GM18909 (cell line): ENCODE data around the gene CS.
A peak's percentile ranks its signal among the peaks of the same experiment; 100 is the strongest.
"Not testable (repeated sequence)": the region's sequence is repeated elsewhere in the genome, so short reads cannot be mapped to it uniquely, and the experiment has no call there.

ENCODE experiments used
- ATAC-seq: cut with Tn5 transposase; IDR thresholded peaks from one replicate; pipeline ENCODE4 v1.9.1; 2021; ENCODE audit warnings: mild to moderate bottlenecking; ENCODE audit not compliant: unreplicated experiment, poor library complexity

Gene CS

GRCh38 chr12:56299853-56300643 is at the start of gene CS:
CS (minus strand) TSS chr12:56300330; CDS start chr12:56300201, 129 bp downstream.
- ATAC-seq, result peak; percentile 89

DNA sequence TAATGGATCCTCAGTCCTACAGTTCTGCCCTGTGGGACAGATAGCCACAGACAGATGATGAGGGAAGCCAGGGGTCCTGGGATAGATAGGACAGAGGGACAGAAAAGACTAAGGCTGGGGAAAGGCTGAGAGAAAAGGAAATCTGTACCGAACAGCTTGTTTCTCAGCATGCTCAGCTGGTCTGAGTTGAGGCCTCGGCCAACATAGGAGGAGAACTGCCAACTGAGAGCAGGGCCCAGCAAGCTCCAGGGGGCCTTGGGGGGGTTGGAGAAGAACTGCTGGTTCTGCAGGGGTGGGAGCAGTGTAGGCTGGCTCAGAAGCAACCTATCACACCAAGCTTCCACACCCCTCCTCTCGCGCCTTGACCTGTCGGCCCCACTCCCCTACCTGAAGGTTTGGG is 48.6 kb upstream of the CS start:
- ATAC-seq, result no peak

DNA sequence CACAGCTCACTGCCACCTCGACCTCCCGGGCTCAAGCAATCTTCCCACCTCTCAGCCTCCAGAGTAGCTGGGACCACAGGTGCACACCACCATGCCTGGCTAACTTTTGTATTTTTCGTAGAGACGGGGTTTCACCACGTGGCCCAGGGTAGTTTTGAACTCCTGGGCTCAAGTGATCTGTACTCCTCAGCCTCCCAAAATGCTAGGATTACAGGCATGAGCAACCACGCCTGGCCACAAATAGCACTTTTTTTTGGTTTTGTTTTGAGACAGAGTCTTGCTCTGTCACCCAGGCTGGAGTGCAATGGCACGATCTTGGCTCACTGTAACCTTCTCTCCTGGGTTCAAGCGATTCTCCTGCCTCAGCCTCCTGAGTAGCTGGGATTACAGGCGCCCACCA is 47.1 kb upstream of the CS start:
- ATAC-seq, result not testable (repeated sequence)

DNA sequence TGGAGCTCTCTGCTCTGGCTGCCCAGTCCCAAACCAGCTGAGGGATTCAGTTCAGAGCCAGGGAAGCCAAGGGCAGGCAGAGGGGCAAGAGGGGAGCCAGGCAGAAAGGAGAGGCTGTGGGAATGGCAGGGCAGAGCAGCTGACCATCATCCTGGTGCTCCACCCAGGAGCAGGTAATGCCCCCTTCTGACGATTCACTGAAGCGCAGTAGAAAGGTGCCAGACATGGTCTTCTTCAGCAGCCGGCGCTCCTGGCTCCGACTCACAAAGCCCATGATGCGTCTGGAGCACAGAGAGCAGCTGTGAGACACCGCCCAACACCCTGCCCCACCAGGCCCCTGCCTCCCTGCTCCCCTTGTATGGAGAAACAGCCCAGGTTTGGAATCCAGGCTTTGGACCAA is 46.5 kb upstream of the CS start:
- no peak for ATAC-seq

DNA sequence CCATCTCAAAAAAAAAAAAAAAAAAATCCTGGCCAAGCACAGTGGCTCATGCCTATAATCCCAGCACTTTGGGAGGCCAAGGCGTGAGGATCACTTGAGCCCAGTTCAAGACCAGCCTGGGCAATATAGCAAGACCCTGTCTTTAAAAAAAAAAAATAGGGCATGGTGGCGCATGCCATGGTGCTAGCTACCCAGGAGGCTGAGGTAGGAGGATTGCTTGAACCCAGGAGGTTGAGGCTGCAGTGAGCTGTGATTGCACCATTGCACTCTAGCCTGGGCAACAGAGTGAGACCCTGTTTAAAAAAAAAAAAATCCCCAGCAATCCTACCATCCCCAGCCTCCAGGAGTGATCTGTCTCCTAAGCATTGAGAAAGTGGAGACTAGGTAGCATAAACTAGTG is 42.2 kb upstream of the CS start:
- not testable (repeated sequence) for ATAC-seq

GRCh38 chr12:56341616-56342015 is 41.5 kb upstream of the CS start:
- ATAC-seq, result no peak

- no peak for ATAC-seq
Measured at GRCh38 chr12:56339158-56339422, 39.0 kb upstream of the CS start.

DNA sequence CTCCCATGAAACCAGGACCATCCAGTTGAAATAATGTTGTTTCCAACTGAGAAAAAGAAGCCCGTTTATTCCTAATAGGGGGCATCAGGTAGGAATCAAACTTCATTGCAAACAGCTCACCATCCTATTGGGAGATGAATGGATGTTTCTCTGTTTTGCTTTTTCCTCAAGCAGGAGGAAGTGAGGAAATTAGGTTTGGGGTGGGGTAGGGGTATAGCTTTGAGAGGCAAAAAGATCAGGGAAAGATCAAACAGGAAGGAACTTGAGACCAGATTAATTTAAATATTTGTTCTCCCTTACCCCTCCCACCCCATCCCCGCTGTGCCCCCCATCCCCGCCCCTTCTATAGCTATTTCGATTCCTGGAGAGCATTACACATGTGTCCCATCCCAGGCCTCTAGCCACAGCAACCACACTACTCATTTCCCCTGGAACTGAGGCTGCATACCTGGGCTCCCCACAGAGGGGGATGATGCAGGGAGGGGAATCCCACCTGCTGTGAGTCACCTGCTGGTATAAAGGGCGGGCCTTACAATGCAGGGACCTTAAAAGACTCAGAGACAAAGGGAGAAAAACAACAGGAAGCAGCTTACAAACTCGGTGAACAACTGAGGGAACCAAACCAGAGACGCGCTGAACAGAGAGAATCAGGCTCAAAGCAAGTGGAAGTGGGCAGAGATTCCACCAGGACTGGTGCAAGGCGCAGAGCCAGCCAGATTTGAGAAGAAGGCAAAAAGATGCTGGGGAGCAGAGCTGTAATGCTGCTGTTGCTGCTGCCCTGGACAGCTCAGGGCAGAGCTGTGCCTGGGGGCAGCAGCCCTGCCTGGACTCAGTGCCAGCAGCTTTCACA is 38.4 kb upstream of the CS start, which contains the start of gene IL23A:
Gene IL23A (plus strand): TSS at position 577 of the 850 bp plus-strand sequence. CDS start 161 bp downstream, at position 738.
- no peak for ATAC-seq

DNA sequence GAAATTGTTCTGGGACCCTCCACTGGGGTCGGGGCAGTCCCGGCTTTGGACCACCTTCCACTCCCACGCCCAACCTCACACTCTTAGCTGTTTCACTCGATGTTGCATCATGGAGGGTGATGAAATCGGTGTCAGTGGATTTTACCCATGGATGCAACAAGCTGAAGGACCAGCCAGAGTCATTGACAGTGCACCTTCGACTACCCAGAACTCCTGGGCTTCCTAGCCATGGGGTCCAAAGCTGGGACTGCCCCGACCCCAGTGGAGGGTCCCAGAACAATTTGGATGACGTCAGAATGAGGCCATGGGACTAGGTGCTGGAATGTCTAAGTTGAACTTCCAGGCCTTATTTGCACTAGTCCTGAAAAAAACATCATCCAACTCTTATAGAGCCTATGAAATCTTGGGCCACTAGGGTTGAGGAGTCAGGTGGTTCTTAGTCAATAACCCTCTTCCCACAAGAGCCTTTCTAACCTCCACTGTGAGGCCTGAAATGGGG is 37.7 kb upstream of the CS start:
- no peak for ATAC-seq

DNA sequence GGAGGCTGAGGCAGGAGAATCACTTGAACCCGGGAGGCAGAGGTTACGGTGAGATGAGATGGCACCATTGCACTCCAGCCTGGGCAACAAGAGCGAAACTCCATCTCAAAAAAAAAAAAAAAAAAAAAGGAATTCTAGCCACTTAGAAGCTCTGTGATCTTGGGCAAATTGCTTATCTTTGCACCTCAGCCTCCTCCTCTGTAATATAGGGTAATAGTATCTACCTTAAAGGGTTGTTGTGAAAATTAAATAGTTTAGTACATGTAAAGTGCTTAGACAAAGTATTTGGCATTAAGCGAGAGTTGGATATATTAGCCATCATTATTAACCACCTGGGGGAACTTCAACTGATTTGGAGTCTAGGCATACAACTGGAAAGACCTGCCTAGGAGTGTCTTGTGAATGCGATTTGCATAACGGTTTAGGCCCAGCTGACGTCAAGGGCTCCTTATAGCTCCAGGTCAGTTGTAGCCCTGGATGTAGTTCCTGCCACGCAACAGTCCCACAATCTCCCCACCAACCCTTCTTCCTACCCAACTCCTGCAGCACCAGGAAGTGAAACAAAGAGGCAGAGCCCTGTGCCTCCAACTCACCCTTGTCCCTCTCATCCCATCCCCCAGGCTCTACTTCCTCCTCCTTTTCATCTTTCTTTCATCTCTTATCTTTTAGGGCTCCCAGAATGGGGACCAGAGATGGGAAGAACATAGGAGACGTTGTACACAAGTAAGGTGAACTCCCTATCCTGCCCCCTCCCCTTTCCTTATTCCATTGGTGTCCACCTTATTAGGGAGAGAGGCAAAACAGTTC is 36.4 kb upstream of the CS start:
- ATAC-seq, result no peak

- not testable (repeated sequence) for ATAC-seq
Measured at GRCh38 chr12:56335527-56335926, 35.4 kb upstream of the CS start.

DNA sequence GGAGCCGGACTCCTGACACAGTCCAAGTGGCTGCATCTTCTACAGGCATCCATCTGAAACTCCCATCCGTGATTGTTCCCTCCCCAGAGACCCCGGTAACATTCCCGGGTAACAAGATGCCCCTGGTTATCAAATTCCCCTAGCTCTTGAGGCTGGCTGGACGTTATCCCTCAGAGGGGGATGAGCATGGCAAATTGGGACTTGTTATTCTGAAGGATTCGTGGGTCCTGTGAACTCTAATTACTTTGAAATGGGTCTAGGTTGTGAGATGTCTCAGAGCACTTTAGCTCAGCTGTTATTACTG is 34.3 kb upstream of the CS start:
- ATAC-seq, result no peak

GRCh38 chr12:56333679-56334489 is 33.8 kb upstream of the CS start, which contains the start of gene PAN2:
PAN2 (minus strand) TSS chr12:56334000; CDS start chr12:56333094, 906 bp downstream.
- peak; percentile 93 for ATAC-seq

DNA sequence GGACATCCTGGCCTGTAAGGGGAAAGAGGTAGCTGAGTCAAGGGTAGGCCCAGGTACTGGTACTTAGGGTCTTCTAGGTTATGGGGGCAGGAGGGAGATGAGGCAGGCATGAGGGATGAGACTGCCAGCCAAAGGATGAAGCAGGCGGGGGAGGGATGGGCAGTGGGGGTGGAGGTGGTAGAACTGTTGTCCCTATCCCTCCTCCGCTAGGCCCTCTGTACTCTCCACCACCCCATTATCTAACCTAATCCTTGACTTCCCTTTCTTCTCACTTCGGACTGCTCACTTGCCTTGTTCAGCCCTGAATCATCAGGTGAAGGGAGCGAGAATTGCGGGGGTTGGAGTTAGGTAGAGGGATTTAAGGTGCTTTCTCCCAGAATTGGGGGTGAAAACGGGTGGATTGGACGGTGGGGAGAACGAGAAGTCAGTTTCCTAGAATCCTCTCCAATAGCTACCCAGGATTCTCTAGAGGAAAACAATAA is 33.1 kb upstream of the CS start:
- ATAC-seq, result no peak

- no peak for ATAC-seq
Measured at GRCh38 chr12:56332512-56333196, 32.5 kb upstream of the CS start.

DNA sequence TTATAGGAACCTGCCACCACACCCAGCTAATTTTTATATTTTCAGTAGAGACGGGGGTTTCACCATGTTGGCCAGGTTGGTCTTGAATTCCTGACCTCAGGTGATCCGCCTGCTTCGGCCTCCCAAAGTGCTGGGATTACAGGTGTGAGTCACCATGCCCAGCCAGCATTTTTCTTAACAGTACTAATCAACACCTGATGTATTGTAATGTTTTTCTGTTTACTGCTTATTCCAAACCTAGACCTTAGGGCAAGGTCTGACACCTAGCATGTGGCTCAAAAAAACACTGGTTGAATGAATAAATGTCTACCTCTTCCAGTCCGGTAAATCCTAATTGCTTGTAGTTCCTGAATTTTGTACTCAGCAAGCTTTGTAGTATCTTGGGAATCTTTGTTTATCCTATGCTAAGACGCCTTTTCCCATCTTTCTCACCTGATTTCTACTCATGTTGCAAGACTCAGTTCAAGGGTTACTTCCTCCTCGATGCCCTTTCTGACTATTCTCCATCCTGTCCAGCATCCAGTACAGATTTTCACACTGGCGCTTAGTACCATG is 30.9 kb upstream of the CS start:
- ATAC-seq, result no peak

DNA sequence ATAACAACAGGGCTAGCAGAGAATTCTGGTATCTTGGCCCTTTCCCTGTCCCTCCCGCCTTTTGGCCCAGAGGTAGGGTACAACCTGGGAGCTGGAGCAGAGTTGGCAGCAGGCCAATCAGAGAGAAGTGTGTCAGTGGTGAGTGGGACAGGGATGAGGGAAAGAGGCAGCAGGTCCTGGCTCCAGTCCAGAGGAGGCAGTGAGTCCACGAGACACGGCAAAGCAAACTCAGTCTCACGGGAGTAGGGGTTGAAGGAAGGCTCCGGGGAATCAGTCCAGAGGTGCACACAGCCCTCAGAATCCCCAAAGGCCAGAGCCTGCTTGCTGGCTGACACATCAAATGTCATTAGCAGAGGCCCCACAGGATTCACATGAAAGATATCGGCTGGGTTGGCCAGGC is 26.4 kb upstream of the CS start:
- no peak for ATAC-seq

DNA sequence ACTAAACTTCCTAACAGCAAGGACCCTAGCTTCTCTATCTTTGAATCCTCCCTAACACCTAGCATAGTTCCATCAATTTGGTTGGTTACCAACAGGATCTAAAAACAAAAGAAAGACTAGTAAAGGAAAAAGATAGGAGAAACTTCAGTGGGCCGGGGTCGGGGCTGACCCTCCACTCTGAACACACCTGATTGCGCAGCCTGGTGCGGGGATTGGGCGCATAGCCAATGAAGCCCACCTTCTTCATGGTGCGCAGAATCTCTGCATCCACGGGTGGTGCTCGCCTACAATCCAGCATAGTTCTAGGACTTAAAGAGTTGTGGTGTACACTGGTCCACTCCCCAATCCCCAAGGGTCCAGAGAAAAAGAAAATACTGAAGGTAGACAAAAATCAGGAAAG is 26.0 kb upstream of the CS start:
- no peak for ATAC-seq

- ATAC-seq, result no peak
Measured at GRCh38 chr12:56324206-56324605, 24.1 kb upstream of the CS start.
